Mucosa of descending colon (tissue), 3 donors: ENCODE measurements around the gene APP. TPM values are rescaled to one million over a fixed set of nuclear protein-coding genes. Genes with fewer than 3 reads are reported as not detected.
A peak's percentile ranks its signal among the peaks of the same experiment; 100 is the strongest.

Experiments used
- ATAC-seq: fragments of 200-7000 bp; cut with Tn5 transposase; one replicate; pipeline ENCODE4 v1.9.1; 2020; ENCODE audit warnings: mild to moderate bottlenecking, moderate library complexity
- DNase-seq, 3 donors: peaks; one replicate each; pipeline ENCODE4 v3.0.0-alpha.2; 2020
- H3K36me3 ChIP-seq: fragments of 200-600 bp; one replicate; pipeline ENCODE4 v1.8.0; 2021; ENCODE audit warnings: low read depth, mild to moderate bottlenecking
- H3K4me1 ChIP-seq: fragments of 200-600 bp; one replicate; pipeline ENCODE4 v1.8.0; 2021; ENCODE audit warnings: low read depth, mild to moderate bottlenecking
- H3K4me3 ChIP-seq: fragments of 200-600 bp; one replicate; pipeline ENCODE4 v1.8.0; 2021; ENCODE audit warnings: mild to moderate bottlenecking
- H3K9me3 ChIP-seq: fragments of 200-600 bp; one replicate; pipeline ENCODE4 v1.8.0; 2021; ENCODE audit warnings: mild to moderate bottlenecking
- intact Hi-C, 2 donors: fragments of 100-400 bp; cut with DNase I in 1 of 2; cut with micrococcal nuclease in 1 of 2; formaldehyde crosslinking; loops; one replicate each; pipeline versions ENCODE4 v1.11.0 to v1.11.1; 2022; cut with DNase I, micrococcal nuclease
- long read RNA-seq, 2 donors: library from polyadenylated mRNA; unstranded; transcript quantifications; one replicate each; pipeline ENCODE4 v2.0.0, GENCODE V29; 2019 to 2021
- total RNA-seq, 3 donors: library from RNA; stranded (reverse); fragmentation: NEBNext Ultra II Directional in 2 of 3; extraction: Animal tissue kit (Norgen Biotek cat#: 25700) in 2 of 3; gene quantifications; one replicate each; pipeline versions ENCODE4 v1.2.1 to v1.2.4, GENCODE V29; 2021 to 2023
- TF ChIP-seq, protein P1 (sequence below): fragments of 200-600 bp; IDR thresholded peaks from one replicate; pipeline ENCODE4 v1.8.0; 2022; ENCODE audit warnings: antibody characterized with exemption, mild to moderate bottlenecking
- donor health status: DM: no; HTN: no; CAD: no; lungs with moderate emphysema.
- donor health status: DM: no; HTN: no; CAD: no.
- donor health status: DM: no; HTN: yes; CAD: no.

Gene APP
- 100 to 1,000 TPM; 573 to 666 (median 579) TPM for total RNA-seq
- long read RNA-seq, donor 1, transcript APP-201 (18 exons, 3,467 nt), result major isoform, 28 of 95 reads
- long read RNA-seq, donor 1, transcript APP-204 (17 exons, 3,543 nt), result minor isoform, 21 of 95 reads
- long read RNA-seq, donor 1, partial matches to known transcripts, result 28 of 95 reads
- long read RNA-seq, donor 1, other reads (novel, unspliced or antisense), result 13 of 95 reads
- long read RNA-seq, donor 2, partial matches to known transcripts, result 8 of 24 reads
- long read RNA-seq, donor 2, other reads (novel, unspliced or antisense), result 13 of 24 reads

DNA sequence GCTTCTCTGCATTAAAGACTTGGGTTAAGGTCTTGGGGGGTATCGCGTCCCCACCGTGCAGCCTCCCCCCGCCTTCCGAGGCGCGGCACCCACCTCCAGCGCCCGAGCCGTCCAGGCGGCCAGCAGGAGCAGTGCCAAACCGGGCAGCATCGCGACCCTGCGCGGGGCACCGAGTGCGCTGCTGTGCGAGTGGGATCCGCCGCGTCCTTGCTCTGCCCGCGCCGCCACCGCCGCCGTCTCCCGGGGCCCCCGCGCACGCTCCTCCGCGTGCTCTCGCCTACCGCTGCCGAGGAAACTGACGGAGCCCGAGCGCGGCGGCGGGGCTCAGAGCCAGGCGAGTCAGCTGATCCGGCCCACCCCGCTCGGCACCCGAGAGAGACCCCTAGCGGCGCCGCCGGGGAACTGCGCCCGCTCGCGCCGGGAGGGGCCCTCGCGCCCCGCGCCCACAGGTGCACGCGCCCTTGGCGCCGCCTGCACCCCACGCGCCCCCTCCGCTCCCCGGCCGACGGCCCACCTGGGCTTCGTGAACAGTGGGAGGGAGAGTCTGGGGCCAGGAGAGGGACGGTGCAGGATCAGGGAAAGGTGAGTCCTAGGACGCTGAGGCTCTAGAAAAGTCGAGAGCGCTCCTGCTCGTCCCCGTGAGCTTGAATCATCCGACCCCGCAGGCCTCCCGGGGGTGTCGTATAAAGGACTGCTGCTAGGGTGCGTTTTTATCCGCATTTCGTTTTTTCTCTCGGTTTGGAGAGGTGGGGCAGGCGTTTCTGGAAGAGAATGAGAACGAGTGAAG, at the start of gene APP:
TSS of gene APP (minus strand) at position 300 of the 787 bp plus-strand sequence. CDS start at position 150, 150 bp downstream.
- DNase-seq (peak; percentile 88 to 95 (median 90)), ATAC-seq (peak; percentile 90)
- TF ChIP-seq, protein P1, sequence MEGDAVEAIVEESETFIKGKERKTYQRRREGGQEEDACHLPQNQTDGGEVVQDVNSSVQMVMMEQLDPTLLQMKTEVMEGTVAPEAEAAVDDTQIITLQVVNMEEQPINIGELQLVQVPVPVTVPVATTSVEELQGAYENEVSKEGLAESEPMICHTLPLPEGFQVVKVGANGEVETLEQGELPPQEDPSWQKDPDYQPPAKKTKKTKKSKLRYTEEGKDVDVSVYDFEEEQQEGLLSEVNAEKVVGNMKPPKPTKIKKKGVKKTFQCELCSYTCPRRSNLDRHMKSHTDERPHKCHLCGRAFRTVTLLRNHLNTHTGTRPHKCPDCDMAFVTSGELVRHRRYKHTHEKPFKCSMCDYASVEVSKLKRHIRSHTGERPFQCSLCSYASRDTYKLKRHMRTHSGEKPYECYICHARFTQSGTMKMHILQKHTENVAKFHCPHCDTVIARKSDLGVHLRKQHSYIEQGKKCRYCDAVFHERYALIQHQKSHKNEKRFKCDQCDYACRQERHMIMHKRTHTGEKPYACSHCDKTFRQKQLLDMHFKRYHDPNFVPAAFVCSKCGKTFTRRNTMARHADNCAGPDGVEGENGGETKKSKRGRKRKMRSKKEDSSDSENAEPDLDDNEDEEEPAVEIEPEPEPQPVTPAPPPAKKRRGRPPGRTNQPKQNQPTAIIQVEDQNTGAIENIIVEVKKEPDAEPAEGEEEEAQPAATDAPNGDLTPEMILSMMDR, result peak; percentile 99
- H3K4me1 ChIP-seq, result peaks cover 4% of the 10 kb centered on the region
- H3K4me3 ChIP-seq, result peak within 1 kb of the TSS; percentile 80
- H3K36me3 ChIP-seq, result no peaks in the 10 kb centered on the region
- intact Hi-C loops, result loop anchor here in 1 of 2 donors (5.0 kb wide), 2 partner anchors 283 to 563 kb away; partner anchors contain the start of gene MRPL39
- H3K9me3 ChIP-seq, result no peaks in the 10 kb centered on the region

DNA sequence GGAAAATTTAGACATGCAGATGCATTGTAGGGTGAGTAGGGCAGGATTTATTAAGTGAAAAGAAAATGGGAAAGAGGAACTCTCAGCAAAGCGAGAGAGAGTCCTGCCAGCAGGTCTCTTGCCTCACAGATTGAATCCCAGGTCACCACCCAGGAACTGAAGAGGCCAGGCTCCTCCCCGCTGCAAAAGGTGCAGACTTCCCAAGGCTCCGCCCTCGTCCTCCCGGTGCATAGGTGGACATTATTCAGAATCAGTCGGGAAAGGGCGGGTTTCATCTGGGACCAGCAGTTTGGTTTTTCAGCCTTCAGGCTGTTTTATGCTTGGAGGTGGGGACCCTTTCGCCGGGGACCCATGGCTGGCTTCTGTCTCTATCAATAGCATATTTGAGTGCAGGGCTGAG, 41.6 kb upstream of the APP start:
- ATAC-seq, result no peak
- H3K36me3 ChIP-seq, result no peaks in the 10 kb centered on the region
- H3K4me3 ChIP-seq, result no peak overlapping the region
- no peaks in the 10 kb centered on the region for H3K4me1 ChIP-seq
- no peak for DNase-seq
- intact Hi-C loops, result no loop called here
- no peaks in the 10 kb centered on the region for H3K9me3 ChIP-seq
- TF ChIP-seq, protein P1, result no peak

DNA sequence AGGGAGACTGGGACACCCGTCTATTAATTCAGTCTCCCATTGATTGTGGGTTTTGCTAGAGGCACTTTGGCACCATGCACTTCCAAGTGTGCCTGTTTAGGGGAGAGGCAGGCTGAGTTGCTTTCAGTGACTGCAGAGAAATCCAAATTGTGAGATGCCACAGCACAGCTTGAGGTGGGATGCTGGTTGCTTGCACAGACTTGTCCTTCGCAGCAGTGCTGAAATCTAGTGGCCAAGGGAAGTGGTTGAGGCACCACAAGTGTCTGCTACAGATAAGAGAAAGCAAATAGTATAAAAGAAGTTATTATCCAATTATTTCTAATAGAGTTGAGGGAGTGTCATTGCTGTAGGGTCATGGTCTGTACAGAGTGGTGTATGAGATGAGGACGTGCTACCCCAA, 40.0 kb upstream of the APP start:
- ATAC-seq, result no peak
- H3K4me3 ChIP-seq, result no peak overlapping the region
- DNase-seq, result no peak
- H3K9me3 ChIP-seq, result no peaks in the 10 kb centered on the region
- no peaks in the 10 kb centered on the region for H3K4me1 ChIP-seq
- intact Hi-C loops, result no loop called here
- TF ChIP-seq, protein P1, result no peak
- no peaks in the 10 kb centered on the region for H3K36me3 ChIP-seq

DNA sequence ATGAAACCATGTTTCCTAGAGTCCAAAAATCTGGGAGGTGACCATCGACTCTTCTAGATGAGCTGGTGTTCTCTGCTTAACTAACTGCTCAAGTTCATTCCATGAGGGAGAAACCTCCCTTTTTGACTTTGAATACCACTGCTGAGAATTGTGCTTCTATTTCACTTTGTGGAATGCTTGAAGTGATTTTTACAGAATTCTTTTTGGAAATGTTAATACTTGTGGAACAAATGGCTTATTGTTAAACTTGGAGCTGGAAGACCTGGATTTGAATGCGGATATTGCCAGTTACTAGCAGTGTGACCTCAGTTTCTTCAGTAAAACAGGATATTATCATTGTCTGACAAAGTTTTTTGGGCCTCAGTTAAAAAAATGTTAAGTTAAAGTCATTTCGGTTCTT, 36.5 kb upstream of the APP start:
- no peaks in the 10 kb centered on the region for H3K36me3 ChIP-seq
- intact Hi-C loops, result no loop called here
- DNase-seq (no peak), ATAC-seq (no peak)
- no peak overlapping the region for H3K4me3 ChIP-seq
- no peaks in the 10 kb centered on the region for H3K4me1 ChIP-seq
- TF ChIP-seq, protein P1, result no peak
- H3K9me3 ChIP-seq, result no peaks in the 10 kb centered on the region

DNA sequence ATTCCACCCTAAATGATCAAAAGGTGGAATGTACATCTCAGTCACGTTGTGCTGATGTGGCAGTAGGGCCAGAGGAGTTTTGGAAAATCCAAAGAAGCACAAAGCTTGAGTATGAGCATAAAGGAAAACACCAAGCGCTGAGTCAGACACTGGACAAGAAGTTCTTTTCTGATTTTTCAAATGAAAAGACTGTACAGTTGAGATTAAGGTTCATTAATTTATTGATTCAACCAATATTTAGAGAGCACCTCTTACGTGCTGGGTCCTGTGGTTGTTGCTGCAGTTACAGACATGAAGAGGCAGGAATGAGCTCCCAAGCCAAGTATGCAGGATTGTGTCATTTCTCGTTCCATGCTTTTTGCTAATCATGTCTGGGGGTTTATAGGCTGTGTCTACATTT, 28.9 kb upstream of the APP start:
- Histone ChIP-seq H3K9me3 (no peaks in the 10 kb centered on the region), H3K4me3 (no peak overlapping the region), H3K36me3 (no peaks in the 10 kb centered on the region), H3K4me1 (no peaks in the 10 kb centered on the region)
- intact Hi-C loops, result no loop called here
- no peak for ATAC-seq
- DNase-seq, result no peak
- TF ChIP-seq, protein P1, result no peak
